ENCODE measurements around the gene DNAI2. TPM values are rescaled to one million over a fixed set of nuclear protein-coding genes. Genes with fewer than 3 reads are reported as not detected.
A peak's percentile ranks its signal among the peaks of the same experiment; 100 is the strongest.

Gene DNAI2
- total RNA-seq, 6 donors from 2014 or later = 0.29 to 16.1 (median 3.7) TPM

DNA sequence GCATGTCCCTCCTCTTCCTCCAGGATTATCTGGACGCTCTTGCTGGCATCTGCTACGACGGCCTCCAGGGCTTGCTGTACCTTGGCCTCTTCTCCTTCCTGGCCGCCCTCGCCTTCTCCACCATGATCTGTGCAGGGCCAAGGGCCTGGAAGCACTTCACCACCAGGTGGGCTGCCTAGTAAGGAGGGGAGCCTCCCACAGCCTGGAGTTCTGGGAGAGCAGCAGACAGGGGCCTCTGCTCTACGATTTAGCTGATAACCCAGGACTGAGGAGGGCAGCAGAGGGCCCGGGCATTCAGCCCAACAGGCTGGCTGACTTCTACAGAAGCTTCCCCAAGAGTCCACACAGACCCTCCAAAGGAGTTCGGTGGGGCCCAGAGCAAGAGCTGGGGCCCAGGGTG is 21.8 kb upstream of the DNAI2 start:
- Histone ChIP-seq H3K4me1 (no peaks in the 10 kb centered on the region), H3K9me3 (no peaks in the 10 kb centered on the region), H3K4me3 (no peak overlapping the region), H3K27me3 (no peaks in the 10 kb centered on the region), H3K36me3 (peaks cover 0 to 10% (median 0%) of the 10 kb centered on the region in 4 donors), H3K27ac (no peak overlapping the region)
- 91 to 96% methylated on average over 6 to 8 of the region's 8 CpGs for WGBS, 2 donors
- DNase-seq = no peak
- no peak for TF ChIP-seq POLR2AphosphoS5 (IDR thresholded peaks at IDR 0.05)
- no peak for ATAC-seq (ENCODE audit: low FRiP score in 2 of 2)

DNA sequence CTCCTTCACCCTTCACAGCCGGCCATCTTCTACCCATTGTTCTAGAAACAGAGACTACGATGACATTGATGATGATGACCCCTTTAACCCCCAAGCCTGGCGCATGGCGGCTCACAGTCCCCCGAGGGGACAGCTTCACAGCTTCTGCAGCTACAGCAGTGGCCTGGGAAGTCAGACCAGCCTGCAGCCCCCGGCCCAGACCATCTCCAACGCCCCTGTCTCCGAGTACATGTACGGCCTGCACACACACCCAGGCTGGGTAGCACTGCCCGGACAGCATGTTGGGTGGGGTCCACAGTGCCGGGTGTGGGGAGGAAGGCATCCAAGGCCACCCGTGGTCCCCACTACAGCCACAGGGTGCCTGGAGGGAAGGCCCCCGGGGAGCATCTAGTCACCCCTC is 21.0 kb upstream of the DNAI2 start:
- H3K9me3 ChIP-seq = no peaks in the 10 kb centered on the region
- no peak overlapping the region for H3K27ac ChIP-seq
- no peaks in the 10 kb centered on the region for H3K27me3 ChIP-seq
- ATAC-seq (ENCODE audit: low FRiP score in 2 of 2) = peak in 1 of 2 donors; percentile 1
- no peak for TF ChIP-seq POLR2A (IDR thresholded peaks at IDR 0.05)
- TF ChIP-seq, protein P1, sequence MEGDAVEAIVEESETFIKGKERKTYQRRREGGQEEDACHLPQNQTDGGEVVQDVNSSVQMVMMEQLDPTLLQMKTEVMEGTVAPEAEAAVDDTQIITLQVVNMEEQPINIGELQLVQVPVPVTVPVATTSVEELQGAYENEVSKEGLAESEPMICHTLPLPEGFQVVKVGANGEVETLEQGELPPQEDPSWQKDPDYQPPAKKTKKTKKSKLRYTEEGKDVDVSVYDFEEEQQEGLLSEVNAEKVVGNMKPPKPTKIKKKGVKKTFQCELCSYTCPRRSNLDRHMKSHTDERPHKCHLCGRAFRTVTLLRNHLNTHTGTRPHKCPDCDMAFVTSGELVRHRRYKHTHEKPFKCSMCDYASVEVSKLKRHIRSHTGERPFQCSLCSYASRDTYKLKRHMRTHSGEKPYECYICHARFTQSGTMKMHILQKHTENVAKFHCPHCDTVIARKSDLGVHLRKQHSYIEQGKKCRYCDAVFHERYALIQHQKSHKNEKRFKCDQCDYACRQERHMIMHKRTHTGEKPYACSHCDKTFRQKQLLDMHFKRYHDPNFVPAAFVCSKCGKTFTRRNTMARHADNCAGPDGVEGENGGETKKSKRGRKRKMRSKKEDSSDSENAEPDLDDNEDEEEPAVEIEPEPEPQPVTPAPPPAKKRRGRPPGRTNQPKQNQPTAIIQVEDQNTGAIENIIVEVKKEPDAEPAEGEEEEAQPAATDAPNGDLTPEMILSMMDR (IDR thresholded peaks at IDR 0.05) = no peak
- no peak for TF ChIP-seq EP300 (IDR thresholded peaks at IDR 0.05)
- TF ChIP-seq POLR2AphosphoS5 (IDR thresholded peaks at IDR 0.05) = no peak
- no peaks in the 10 kb centered on the region for H3K4me1 ChIP-seq
- no peak overlapping the region for H3K4me3 ChIP-seq
- 89% methylated on average over 7 to 13 of the region's 13 CpGs for WGBS, 2 donors
- H3K36me3 ChIP-seq = peaks cover 0 to 10% (median 0%) of the 10 kb centered on the region in 4 donors
- peak in 1 of 2 donors; percentile 60 for DNase-seq

- TF ChIP-seq EP300 (IDR thresholded peaks at IDR 0.05) (no peak), POLR2AphosphoS5 (IDR thresholded peaks at IDR 0.05) (no peak), POLR2A (IDR thresholded peaks at IDR 0.05) (no peak)
- TF ChIP-seq, protein P1 (IDR thresholded peaks at IDR 0.05) = no peak
- Histone ChIP-seq H3K9me3 (no peaks in the 10 kb centered on the region), H3K4me1 (no peaks in the 10 kb centered on the region), H3K27me3 (no peaks in the 10 kb centered on the region), H3K36me3 (peaks cover 0 to 12% (median 0%) of the 10 kb centered on the region in 4 donors), H3K27ac (no peak overlapping the region), H3K4me3 (no peak overlapping the region)
- WGBS, 2 donors = 83 to 94% methylated on average over 7 to 10 of the region's 10 CpGs
- DNase-seq (peak in 1 of 2 donors; percentile 52), ATAC-seq (ENCODE audit: low FRiP score in 2 of 2) (no peak)
Observed at GRCh38 chr17:74257311-74257710, 16.7 kb upstream of the DNAI2 start.

DNA sequence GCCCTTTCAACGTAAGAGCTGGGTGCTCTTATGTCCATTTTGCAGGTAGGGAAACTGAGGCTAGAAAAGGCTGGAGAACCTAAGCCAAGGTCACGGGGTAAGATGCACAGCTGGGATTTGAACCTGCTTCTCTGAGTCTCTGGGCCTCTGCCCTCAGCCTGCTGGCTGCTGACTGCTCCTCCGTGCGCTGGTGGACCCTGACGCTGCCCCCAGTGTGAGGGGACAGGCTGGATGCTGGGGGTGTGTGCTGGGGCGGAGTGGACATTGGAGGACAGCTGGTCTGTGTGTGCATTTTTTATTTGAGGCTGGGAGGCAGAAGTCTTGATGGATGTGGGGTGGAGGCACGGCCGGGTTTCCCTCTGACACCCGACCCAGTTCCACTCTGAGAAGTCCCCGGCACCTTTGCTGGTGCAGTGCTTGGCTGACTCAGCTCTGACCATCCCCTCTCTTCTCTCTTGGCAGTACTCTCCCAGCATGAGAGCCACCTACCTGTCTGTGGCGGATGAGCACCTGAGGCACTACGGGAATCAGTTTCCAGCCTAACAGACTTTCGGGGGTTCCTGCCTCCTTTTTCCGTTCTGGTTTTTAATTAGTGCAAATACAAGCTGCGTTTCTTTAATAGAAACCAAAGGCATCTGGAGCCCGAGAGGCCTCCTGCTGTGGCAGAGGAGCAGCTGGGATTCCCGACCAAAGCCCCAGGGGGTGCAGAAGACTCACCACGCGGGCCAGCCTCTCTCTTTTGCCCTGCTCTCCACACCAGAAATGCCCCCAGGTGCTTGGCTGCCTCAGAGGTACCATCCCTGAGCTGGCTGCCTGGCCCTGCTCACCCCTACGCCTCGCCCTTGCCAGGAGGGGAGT is 14.1 kb upstream of the DNAI2 start:
- 83 to 89% methylated on average over 19 to 21 of the region's 21 CpGs for WGBS, 2 donors
- DNase-seq (peak in 1 of 2 donors; percentile 52), ATAC-seq (ENCODE audit: low FRiP score in 2 of 2) (no peak)
- Histone ChIP-seq H3K9me3 (no peaks in the 10 kb centered on the region), H3K36me3 (peaks cover 0 to 4% (median 0%) of the 10 kb centered on the region in 4 donors), H3K27me3 (no peaks in the 10 kb centered on the region), H3K27ac (no peak overlapping the region), H3K4me3 (no peak overlapping the region), H3K4me1 (no peaks in the 10 kb centered on the region)
- TF ChIP-seq POLR2AphosphoS5 (IDR thresholded peaks at IDR 0.05) (no peak), EP300 (IDR thresholded peaks at IDR 0.05) (no peak), POLR2A (IDR thresholded peaks at IDR 0.05) (no peak)
- TF ChIP-seq, protein P1 (IDR thresholded peaks at IDR 0.05) = no peak

- Histone ChIP-seq H3K36me3 (peaks cover 0 to 4% (median 0%) of the 10 kb centered on the region in 4 donors), H3K27me3 (no peaks in the 10 kb centered on the region), H3K9me3 (no peaks in the 10 kb centered on the region), H3K4me1 (no peaks in the 10 kb centered on the region), H3K27ac (no peak overlapping the region), H3K4me3 (no peak overlapping the region)
- DNase-seq = no peak
- TF ChIP-seq POLR2A (IDR thresholded peaks at IDR 0.05) (no peak), POLR2AphosphoS5 (IDR thresholded peaks at IDR 0.05) (no peak), EP300 (IDR thresholded peaks at IDR 0.05) (no peak)
- TF ChIP-seq, protein P1 (IDR thresholded peaks at IDR 0.05) = no peak
- WGBS, 2 donors = 64 to 80% methylated on average over 6 of the region's 6 CpGs
- no peak for ATAC-seq (ENCODE audit: low FRiP score in 2 of 2)
Observed at GRCh38 chr17:74260525-74260850, 13.5 kb upstream of the DNAI2 start.

All from upper lobe of left lung (tissue), 6 donors.